H1 (cell line): ENCODE data around the gene HOXB7. TPM values are rescaled to one million over a fixed set of nuclear protein-coding genes. Genes with fewer than 3 reads are reported as not detected.

Source experiments
- CTCF ChIA-PET: fragments of 300-600 bp; sonication (Branson Sonifier 250); formaldehyde crosslinking; loops from one replicate; lab custom pipeline; 2021; ENCODE audit not compliant: partially characterized antibody; lab: Charles Lee
- POLR2A ChIA-PET: fragments of 300-600 bp; sonication (Branson Sonifier 250); formaldehyde crosslinking; loops from one replicate; lab custom pipeline; 2021; ENCODE audit warnings: inconsistent platforms; ENCODE audit not compliant: partially characterized antibody; lab: Charles Lee
- DNase-seq, 2 experiments: peaks; one replicate each; pipeline versions ENCODE4 v3.0.0 to v3.0.0-alpha.2; 2010 to 2022; ENCODE audit warnings: low spot score in 2 of 2, low read depth in 1 of 2, mixed read lengths in 1 of 2
- FAIRE-seq: peaks from 2 replicates; lab custom pipeline; 2011; peaks lifted over from hg19 to GRCh38; lab: Jason Lieb, UNC
- H2AFZ ChIP-seq: 2 replicates; pipeline ENCODE4 v1.8.1; 2012; ENCODE audit warnings: low read length, inconsistent platforms
- H2AK5ac ChIP-seq: 2 replicates; pipeline ENCODE4 v1.6.1; 2013; ENCODE audit warnings: low read depth, low read length
- H2BK120ac ChIP-seq: replicated peaks from 2 replicates; pipeline ENCODE3; 2013; ENCODE audit warnings: low read depth, low read length, inconsistent platforms
- H2BK12ac ChIP-seq: 2 replicates; pipeline ENCODE4 v1.6.1; 2013; ENCODE audit warnings: low read depth, low read length
- H2BK15ac ChIP-seq: 2 replicates; pipeline ENCODE4 v1.6.1; 2013; ENCODE audit warnings: low read length
- H2BK20ac ChIP-seq: 2 replicates; pipeline ENCODE4 v1.6.1; 2013; ENCODE audit warnings: low read length
- H2BK5ac ChIP-seq: 2 replicates; pipeline ENCODE4 v1.6.1; 2013; ENCODE audit warnings: low read depth, low read length
- H3K14ac ChIP-seq: 2 replicates; pipeline ENCODE4 v1.6.1; 2013; ENCODE audit warnings: inconsistent platforms; ENCODE audit not compliant: insufficient read length
- H3K18ac ChIP-seq: 2 replicates; pipeline ENCODE4 v1.6.1; 2013; ENCODE audit warnings: low read length; ENCODE audit errors: extremely low read depth
- H3K23ac ChIP-seq: 2 replicates; pipeline ENCODE4 v1.6.1; 2013; ENCODE audit warnings: inconsistent platforms; ENCODE audit not compliant: insufficient read length
- H3K23me2 ChIP-seq: 2 replicates; pipeline ENCODE4 v1.6.1; 2013; ENCODE audit warnings: low read depth, low read length
- H3K27ac ChIP-seq: 2 replicates; pipeline ENCODE4 v1.6.1; 2011; ENCODE audit warnings: low read depth, low read length, inconsistent platforms
- H3K27me3 ChIP-seq, 4 experiments: replicated peaks in 1 of 4; 1 replicate in 1 of 4; 2 replicates in 3 of 4; pipeline versions ENCODE4 v1.6.1 to v1.8.1; 2011 to 2013; ENCODE audit warnings: low read length in 3 of 4, mild to moderate bottlenecking in 3 of 4, inconsistent platforms in 2 of 4, mixed read lengths in 2 of 4, moderate library complexity in 1 of 4; ENCODE audit not compliant: control insufficient read depth in 3 of 4, insufficient read depth in 3 of 4; ENCODE audit errors: extremely low read depth in 1 of 4
- H3K36me3 ChIP-seq, 4 experiments: 2 replicates each; pipeline versions ENCODE4 v1.6.1 to v1.8.1; 2011 to 2013; ENCODE audit warnings: mild to moderate bottlenecking in 4 of 4, low read length in 3 of 4, moderate library complexity in 2 of 4, control low read depth in 1 of 4, inconsistent platforms in 1 of 4; ENCODE audit not compliant: insufficient read depth in 4 of 4, control insufficient read depth in 2 of 4
- H3K4ac ChIP-seq: replicated peaks from 2 replicates; pipeline ENCODE3; 2013; ENCODE audit warnings: low read length, low read depth, mixed read lengths, inconsistent platforms; ENCODE audit not compliant: insufficient read length
- H3K4me1 ChIP-seq, 4 experiments: replicated peaks in 1 of 4; 1 replicate in 1 of 4; 2 replicates in 3 of 4; pipeline versions ENCODE4 v1.6.1 to v1.8.1; 2011 to 2013; ENCODE audit warnings: low read length in 3 of 4, inconsistent platforms in 2 of 4, mixed read lengths in 1 of 4; ENCODE audit not compliant: insufficient read depth in 4 of 4, control insufficient read depth in 3 of 4
- H3K4me2 ChIP-seq, 2 experiments: 2 replicates each; pipeline versions ENCODE4 v1.6.1 to v1.8.1; 2011 to 2013; ENCODE audit warnings: low read depth in 2 of 2, low read length in 2 of 2, control low read depth in 1 of 2, inconsistent platforms in 1 of 2, mild to moderate bottlenecking in 1 of 2; ENCODE audit not compliant: insufficient read depth in 1 of 2
- H3K4me3 ChIP-seq, 4 experiments: fragments of 200-600, 300-600 bp in 1 of 4; sonication (generic), shearing (Covaris generic), sonication (Bioruptor Twin) in 1 of 4; 2 replicates each; pipeline versions ENCODE4 v1.5.1 to v1.8.1; 2011 to 2016; ENCODE audit warnings: low read length in 4 of 4, low read depth in 3 of 4, control low read depth in 2 of 4, inconsistent platforms in 2 of 4, mild to moderate bottlenecking in 2 of 4, mixed read lengths in 1 of 4, moderate library complexity in 1 of 4; ENCODE audit not compliant: insufficient read depth in 2 of 4; ENCODE audit errors: extremely low read depth in 1 of 4
- H3K56ac ChIP-seq: replicated peaks from 2 replicates; pipeline ENCODE3; 2013; ENCODE audit warnings: low read depth, mild to moderate bottlenecking, mixed read lengths, low read length, inconsistent platforms; ENCODE audit not compliant: insufficient read length
- H3K79me1 ChIP-seq: 2 replicates; pipeline ENCODE4 v1.6.1; 2013; ENCODE audit warnings: low read depth, low read length, control low read depth
- H3K79me2 ChIP-seq, 2 experiments: 2 replicates each; pipeline versions ENCODE4 v1.6.1 to v1.8.1; 2012 to 2013; ENCODE audit warnings: low read length in 2 of 2, mild to moderate bottlenecking in 2 of 2, inconsistent platforms in 1 of 2; ENCODE audit not compliant: insufficient read depth in 2 of 2, control insufficient read depth in 1 of 2
- H3K9ac ChIP-seq, 4 experiments: replicated peaks in 1 of 4; 1 replicate in 1 of 4; 2 replicates in 3 of 4; pipeline versions ENCODE4 v1.6.1 to v1.8.1; 2011 to 2013; ENCODE audit warnings: low read depth in 3 of 4, low read length in 3 of 4, control low read depth in 2 of 4, mild to moderate bottlenecking in 2 of 4, moderate library complexity in 2 of 4, inconsistent platforms in 1 of 4; ENCODE audit errors: extremely low read depth in 1 of 4
- H3K9me3 ChIP-seq, 2 experiments: 2 replicates each; pipeline versions ENCODE4 v1.6.1 to v1.8.1; 2012 to 2013; ENCODE audit warnings: mild to moderate bottlenecking in 2 of 2, moderate library complexity in 2 of 2, control low read depth in 1 of 2, inconsistent platforms in 1 of 2, low read depth in 1 of 2, low read length in 1 of 2, mixed read lengths in 1 of 2; ENCODE audit not compliant: insufficient read depth in 2 of 2
- H4K20me1 ChIP-seq, 2 experiments: replicated peaks in 1 of 2; 2 replicates each; pipeline versions ENCODE3 to v1.8.1; 2011 to 2013; ENCODE audit warnings: inconsistent platforms in 2 of 2, low read length in 2 of 2, mild to moderate bottlenecking in 1 of 2; ENCODE audit not compliant: insufficient read depth in 2 of 2, control insufficient read depth in 1 of 2
- H4K5ac ChIP-seq: 2 replicates; pipeline ENCODE4 v1.6.1; 2013; ENCODE audit warnings: low read length, low read depth, mixed read lengths, inconsistent platforms; ENCODE audit not compliant: insufficient read length
- H4K8ac ChIP-seq: 2 replicates; pipeline ENCODE4 v1.8.0; 2013; ENCODE audit warnings: mild to moderate bottlenecking, moderate library complexity, low read length, inconsistent platforms; ENCODE audit not compliant: insufficient read depth; ENCODE audit errors: extremely low read depth
- H4K91ac ChIP-seq: replicated peaks from 2 replicates; pipeline ENCODE3; 2013; ENCODE audit warnings: low read length, mixed read lengths, inconsistent platforms; ENCODE audit not compliant: insufficient read length
- GTF2F1 ChIP-seq: IDR thresholded peaks from 2 replicates; pipeline ENCODE4 v1.6.1; 2012; ENCODE audit warnings: low read depth, low read length, improper control_type of control experiment, borderline replicate concordance
- KDM4A ChIP-seq: IDR thresholded peaks from one replicate; pipeline ENCODE4 v1.7.1; 2012; ENCODE audit warnings: low read depth, mild to moderate bottlenecking, moderate library complexity, low read length, inconsistent platforms; ENCODE audit not compliant: severe bottlenecking
- NRF1 ChIP-seq: IDR thresholded peaks from 2 replicates; pipeline ENCODE4 v1.6.1; 2011; ENCODE audit warnings: mild to moderate bottlenecking, low read depth, low read length, improper control_type of control experiment
- WGBS, 2 experiments: shearing (Covaris generic) in 1 of 2; methylation state at CpG; one replicate each; pipeline versions ENCODE4 v1.1.6 to v1.1.7; 2013 to 2015; ENCODE audit warnings: low lambda C conversion rate in 2 of 2, mixed read lengths in 2 of 2, inconsistent platforms in 1 of 2, low coverage in 1 of 2, missing lambda C conversion rate in 1 of 2; ENCODE audit not compliant: insufficient replicate concordance in 2 of 2, insufficient coverage in 1 of 2, insufficient read length in 1 of 2; ENCODE audit errors: extremely low coverage in 1 of 2, missing lambda C conversion rate in 1 of 2; 5-methylcytosine and 5-hydroxymethylcytosine counted together
- polyA plus RNA-seq, 7 experiments: library from polyadenylated mRNA; depleted of rRNA in 3 of 7; stranded (reverse) in 5 of 7; unstranded in 2 of 7; fragments of >200 nt in 5 of 7; fragments of 200-250 nt in 2 of 7; gene quantifications; 1 replicate in 5 of 7; 2 replicates in 1 of 7; 4 replicates in 1 of 7; pipeline versions ENCODE4 v1.2.1 to v1.2.3, GENCODE V29; 2011 to 2013; ENCODE audit warnings: missing spikeins in 2 of 7, mixed read lengths in 2 of 7
- total RNA-seq: library from RNA; stranded (reverse); fragmentation: NEBNext Ultra II Directional; extraction: Animal tissue kit (Norgen Biotek cat#: 25700); gene quantifications from 2 replicates; pipeline ENCODE4 v1.2.1, GENCODE V29; 2021

The HOXB7 gene
- total and polyA plus RNA-seq, 2 of the 8 experiments (the other 6 are each of a cell fraction or from before 2014, with no cell fraction given) = not detected

GRCh38 chr17:48644159-48644558, 33.3 kb upstream of the HOXB7 start:
- Histone ChIP-seq H4K20me1 (peaks cover 6 to 28% of the 10 kb centered on the region in 2 experiments), H3K56ac (no peak overlapping the region), H3K79me2 (no peaks in the 10 kb centered on the region), H3K4me1 (peaks cover 0 to 14% (median 9%) of the 10 kb centered on the region in 4 experiments; a peak in 5 of 7 replicates), H3K4ac (no peak overlapping the region), H3K4me2 (no peak overlapping the region), H2BK12ac (no peak overlapping the region), H3K14ac (no peak overlapping the region), H2BK5ac (no peak overlapping the region), H4K91ac (no peak overlapping the region), H3K27me3 (peaks cover 95 to 100% (median 99%) of the 10 kb centered on the region in 4 experiments), H2BK15ac (no peak overlapping the region), H3K23me2 (peaks cover 3% of the 10 kb centered on the region; the same call in 1 of the 2 replicates), H2AK5ac (no peak overlapping the region), H3K27ac (no peak overlapping the region), H3K9me3 (no peaks in the 10 kb centered on the region), H3K18ac (no peak overlapping the region), H3K36me3 (peaks cover 0 to 10% (median 0%) of the 10 kb centered on the region in 4 experiments; a peak in 1 of 8 replicates), H3K79me1 (no peaks in the 10 kb centered on the region), H4K8ac (no peak overlapping the region), H4K5ac (no peak overlapping the region), H2BK120ac (no peak overlapping the region), H3K23ac (no peak overlapping the region), H3K9ac (no peak overlapping the region), H2BK20ac (no peak overlapping the region), H3K4me3 (no peak overlapping the region), H2AFZ (no peak overlapping the region)
- FAIRE-seq = no peak
- no peak for DNase-seq
- CTCF ChIA-PET = interaction anchor here (0.6 to 2.5 kb wide), 7 partner anchors 8 to 771 kb away, joined by 3 to 10 read pairs (median 5); no protein-coding TSS in a partner anchor
- TF ChIP-seq NRF1 (no peak), GTF2F1 (no peak), KDM4A (no peak)
- 86% methylated on average over 1 of the region's 1 CpG; no CpG with 5 or more reads in 1 of the 2 experiments for WGBS, 2 experiments
- POLR2A ChIA-PET = interaction anchor here (0.6 kb wide), 1 partner anchor 169 kb away, joined by 5 read pairs; no protein-coding TSS in a partner anchor
